A549 (cell line): ENCODE data around the gene PNPLA2.

ENCODE experiments used
- CEBPB ChIP-seq, 2 experiments: fragments of >200 bp in 1 of 2; sonication (Bioruptor Twin) in 1 of 2; formaldehyde crosslinking in 1 of 2; IDR thresholded peaks; 2 replicates each; pipeline ENCODE4 v1.6.1; 2012 to 2016
- CHD2 ChIP-seq: fragments of 150-350 bp; IDR thresholded peaks from 2 replicates; pipeline ENCODE4 v1.6.1; 2014; ENCODE audit warnings: low read length; ENCODE audit not compliant: partially characterized antibody
- EHMT2 ChIP-seq: fragments of 200-600 bp; sonication (generic); IDR thresholded peaks from 2 replicates; pipeline ENCODE4 v1.6.1; 2016; ENCODE audit warnings: antibody characterized with exemption, low read depth, mild to moderate bottlenecking, moderate library complexity
- ELK1 ChIP-seq: fragments of 150-350 bp; IDR thresholded peaks from 2 replicates; pipeline ENCODE4 v1.6.1; 2014; ENCODE audit warnings: low read depth, mild to moderate bottlenecking, low read length
- JUN ChIP-seq, 2 experiments: fragments of >200 bp; sonication (Bioruptor Twin); formaldehyde crosslinking; IDR thresholded peaks; 2 replicates in 1 of 2; 3 replicates in 1 of 2; pipeline ENCODE4 v1.6.1; 2016 to 2017
- KDM5A ChIP-seq: fragments of 200-600 bp; sonication (generic); IDR thresholded peaks from 2 replicates; pipeline ENCODE4 v1.6.1; 2016; ENCODE audit warnings: antibody characterized with exemption, mild to moderate bottlenecking
- MAZ ChIP-seq: fragments of 150-350 bp; IDR thresholded peaks from 2 replicates; pipeline ENCODE4 v1.6.1; 2014; ENCODE audit warnings: antibody characterized with exemption, low read depth, low read length, borderline replicate concordance
- MYC ChIP-seq: IDR thresholded peaks from 2 replicates; pipeline ENCODE4 v1.6.1; 2012; ENCODE audit warnings: mild to moderate bottlenecking, inconsistent platforms, low read length, improper control_type of control experiment, borderline replicate concordance
- NR3C1 ChIP-seq: fragments of >200 bp; sonication (Bioruptor Twin); formaldehyde crosslinking; IDR thresholded peaks from 3 replicates; pipeline ENCODE4 v1.6.1; 2017
- POLR2A ChIP-seq: IDR thresholded peaks from 2 replicates; pipeline ENCODE4 v1.6.1; 2012; ENCODE audit warnings: mild to moderate bottlenecking, low read length
- POLR2AphosphoS2 ChIP-seq: conservative IDR thresholded peaks from 2 replicates; pipeline ENCODE4 v1.6.1; 2012; ENCODE audit warnings: low read length, improper control_type of control experiment, inconsistent platforms
- RAD21 ChIP-seq, 2 experiments: fragments of >200 bp in 1 of 2; sonication (Bioruptor Twin) in 1 of 2; formaldehyde crosslinking in 1 of 2; IDR thresholded peaks in 1 of 2; conservative IDR thresholded peaks in 1 of 2; 2 replicates in 1 of 2; 3 replicates in 1 of 2; pipeline ENCODE4 v1.6.1; 2012 to 2018; ENCODE audit warnings: inconsistent platforms in 1 of 2
- TF ChIP-seq, protein P1 (sequence below): fragments of >200 bp; sonication (Bioruptor Twin); formaldehyde crosslinking; IDR thresholded peaks from 3 replicates; pipeline ENCODE4 v1.5.1; 2016

- TF ChIP-seq JUN (IDR thresholded peaks at IDR 0.05) (no peak), CEBPB (IDR thresholded peaks at IDR 0.05) (no peak), POLR2A (no peak), MAZ (no peak), POLR2AphosphoS2 (no peak), KDM5A (no peak), NR3C1 (no peak), ELK1 (no peak), RAD21 (conservative IDR thresholded peaks at IDR 0.05 in 1 of 2, IDR thresholded peaks at IDR 0.05 in 1 of 2) (peak; percentile 72 to 78), CHD2 (no peak), EHMT2 (no peak), MYC (no peak)
- TF ChIP-seq, protein P1, sequence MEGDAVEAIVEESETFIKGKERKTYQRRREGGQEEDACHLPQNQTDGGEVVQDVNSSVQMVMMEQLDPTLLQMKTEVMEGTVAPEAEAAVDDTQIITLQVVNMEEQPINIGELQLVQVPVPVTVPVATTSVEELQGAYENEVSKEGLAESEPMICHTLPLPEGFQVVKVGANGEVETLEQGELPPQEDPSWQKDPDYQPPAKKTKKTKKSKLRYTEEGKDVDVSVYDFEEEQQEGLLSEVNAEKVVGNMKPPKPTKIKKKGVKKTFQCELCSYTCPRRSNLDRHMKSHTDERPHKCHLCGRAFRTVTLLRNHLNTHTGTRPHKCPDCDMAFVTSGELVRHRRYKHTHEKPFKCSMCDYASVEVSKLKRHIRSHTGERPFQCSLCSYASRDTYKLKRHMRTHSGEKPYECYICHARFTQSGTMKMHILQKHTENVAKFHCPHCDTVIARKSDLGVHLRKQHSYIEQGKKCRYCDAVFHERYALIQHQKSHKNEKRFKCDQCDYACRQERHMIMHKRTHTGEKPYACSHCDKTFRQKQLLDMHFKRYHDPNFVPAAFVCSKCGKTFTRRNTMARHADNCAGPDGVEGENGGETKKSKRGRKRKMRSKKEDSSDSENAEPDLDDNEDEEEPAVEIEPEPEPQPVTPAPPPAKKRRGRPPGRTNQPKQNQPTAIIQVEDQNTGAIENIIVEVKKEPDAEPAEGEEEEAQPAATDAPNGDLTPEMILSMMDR, result peak; percentile 64
These were observed 29.7 kb downstream of the PNPLA2 start for GRCh38 chr11:848380-848931.
